Muscle of leg (tissue), 11 donors: ENCODE measurements around the gene CDC73. TPM values are rescaled to one million over a fixed set of nuclear protein-coding genes. Genes with fewer than 3 reads are reported as not detected.
"Not testable (repeated sequence)": the region's sequence is repeated elsewhere in the genome, so short reads cannot be mapped to it uniquely, and the experiment has no call there.

ENCODE experiments used
- DNase-seq: peaks from one replicate; pipeline ENCODE4 v3.0.0; 2013
- H3K27ac ChIP-seq: one replicate; pipeline ENCODE4 v1.5.1; 2013; ENCODE audit warnings: mild to moderate bottlenecking, low read length, control low read depth
- H3K27me3 ChIP-seq: one replicate; pipeline ENCODE4 v1.6.1; 2013; ENCODE audit warnings: low read length; ENCODE audit not compliant: control insufficient read depth, insufficient read depth
- H3K36me3 ChIP-seq: one replicate; pipeline ENCODE4 v1.6.1; 2013; ENCODE audit warnings: low read length; ENCODE audit not compliant: control insufficient read depth, insufficient read depth
- H3K4me1 ChIP-seq: one replicate; pipeline ENCODE4 v1.6.1; 2013; ENCODE audit warnings: low read length; ENCODE audit not compliant: control insufficient read depth, insufficient read depth
- H3K4me3 ChIP-seq: one replicate; pipeline ENCODE4 v1.5.1; 2013; ENCODE audit warnings: low read length, control low read depth
- H3K9me3 ChIP-seq: replicated peaks from 2 replicates; pipeline ENCODE4 v1.6.1; 2013; ENCODE audit warnings: low read depth, low read length; ENCODE audit not compliant: control insufficient read depth
- WGBS: methylation state at CpG from one replicate; pipeline ENCODE4 v1.1.5; 2013; ENCODE audit warnings: missing lambda C conversion rate; ENCODE audit not compliant: insufficient coverage; 5-methylcytosine and 5-hydroxymethylcytosine counted together
- polyA plus RNA-seq, 8 donors: library from polyadenylated mRNA; unstranded; fragments of 120-200 nt; gene quantifications; one replicate each; pipeline versions ENCODE4 v1.2.1 to v1.2.3, GENCODE V29; 2013; ENCODE audit warnings: inconsistent platforms in 1 of 8, low replicate concordance in 1 of 8; ENCODE audit not compliant: insufficient read length in 8 of 8, insufficient read depth in 1 of 8
- total RNA-seq: library from RNA; stranded (reverse); fragments of 120-200 nt; gene quantifications from one replicate; pipeline ENCODE4 v1.2.4, GENCODE V29; 2013

CDC73 gene
- total and polyA plus RNA-seq, 9 donors = 13.8 to 30.2 (median 25.9) TPM

- no peak for DNase-seq
- Histone ChIP-seq H3K27ac (no peak overlapping the region), H3K9me3 (peaks cover 3% of the 10 kb centered on the region), H3K27me3 (no peaks in the 10 kb centered on the region), H3K4me3 (no peak overlapping the region), H3K36me3 (peaks cover 21% of the 10 kb centered on the region), H3K4me1 (no peaks in the 10 kb centered on the region)
- 100% methylated on average over 1 of the region's 4 CpGs for WGBS
Observed at GRCh38 chr1:193213998-193214397, 92.2 kb downstream of the CDC73 start.

GRCh38 chr1:193216920-193217319, 95.1 kb downstream of the CDC73 start:
- Histone ChIP-seq H3K27me3 (no peaks in the 10 kb centered on the region), H3K9me3 (peaks cover 3% of the 10 kb centered on the region), H3K36me3 (peaks cover 20% of the 10 kb centered on the region), H3K4me1 (no peaks in the 10 kb centered on the region), H3K4me3 (no peak overlapping the region), H3K27ac (no peak overlapping the region)
- DNase-seq = peak; percentile 3
- 80% methylated on average over 1 of the region's 8 CpGs for WGBS

GRCh38 chr1:193219391-193219790, 97.6 kb downstream of the CDC73 start:
- peaks cover 17% of the 10 kb centered on the region for H3K36me3 ChIP-seq
- DNase-seq = no peak
- no CpG with 5 or more reads among the region's 4 CpGs for WGBS
- peaks cover 3% of the 10 kb centered on the region for H3K9me3 ChIP-seq
- no peaks in the 10 kb centered on the region for H3K27me3 ChIP-seq
- no peaks in the 10 kb centered on the region for H3K4me1 ChIP-seq
- no peak overlapping the region for H3K4me3 ChIP-seq
- no peak overlapping the region for H3K27ac ChIP-seq

DNA sequence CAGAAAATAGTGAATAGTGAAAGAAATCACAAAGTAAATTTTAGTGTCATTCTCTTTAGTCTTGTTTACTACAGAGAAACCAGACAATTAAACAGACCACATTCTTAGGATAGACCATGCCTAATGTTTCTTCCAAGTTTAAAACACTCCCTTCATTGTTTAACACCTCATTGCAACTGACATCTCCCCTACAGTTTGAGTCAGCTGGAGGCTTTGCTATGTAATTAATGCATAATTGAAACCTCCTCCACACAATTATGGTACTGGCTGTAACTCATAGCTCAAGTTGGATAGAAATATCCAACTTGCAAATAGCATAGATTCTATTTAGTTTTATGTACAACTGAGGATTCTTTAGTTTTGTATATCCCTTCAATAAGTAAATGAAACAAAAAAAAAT, 99.8 kb downstream of the CDC73 start:
- H3K4me1 ChIP-seq = no peaks in the 10 kb centered on the region
- H3K9me3 ChIP-seq = no peaks in the 10 kb centered on the region
- peak; percentile 15 for DNase-seq
- H3K27ac ChIP-seq = no peak overlapping the region
- no peaks in the 10 kb centered on the region for H3K27me3 ChIP-seq
- peaks cover 12% of the 10 kb centered on the region for H3K36me3 ChIP-seq
- H3K4me3 ChIP-seq = no peak overlapping the region

GRCh38 chr1:193222056-193222615, 100.3 kb downstream of the CDC73 start:
- Histone ChIP-seq H3K4me3 (no peak overlapping the region), H3K27ac (no peak overlapping the region), H3K9me3 (no peaks in the 10 kb centered on the region), H3K36me3 (peaks cover 8% of the 10 kb centered on the region), H3K4me1 (no peaks in the 10 kb centered on the region), H3K27me3 (no peaks in the 10 kb centered on the region)
- WGBS = no CpG with 5 or more reads among the region's 8 CpGs
- DNase-seq = no peak

DNA sequence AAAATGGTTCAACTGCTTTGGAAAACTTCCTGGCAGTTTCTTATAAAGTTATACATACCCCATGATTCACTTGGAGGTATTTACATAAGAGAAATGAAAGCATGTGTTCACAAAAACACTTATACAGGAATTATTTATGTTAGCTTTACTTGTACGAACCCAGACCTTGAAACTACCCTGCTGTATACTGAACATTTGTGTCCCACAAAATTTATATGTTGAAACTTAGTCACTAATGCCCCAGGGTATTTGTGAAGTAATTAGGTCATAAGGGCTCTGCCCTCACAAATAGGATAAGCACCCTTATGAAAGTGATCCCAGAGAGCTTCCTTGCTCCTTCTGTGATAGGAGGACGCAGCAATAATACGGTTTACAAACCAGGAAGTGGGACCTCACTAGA, 107.3 kb downstream of the CDC73 start:
- no CpG with 5 or more reads among the region's 3 CpGs for WGBS
- Histone ChIP-seq H3K27me3 (no peaks in the 10 kb centered on the region), H3K36me3 (peaks cover 3% of the 10 kb centered on the region), H3K4me3 (no peak overlapping the region), H3K9me3 (no peaks in the 10 kb centered on the region), H3K27ac (no peak overlapping the region), H3K4me1 (no peaks in the 10 kb centered on the region)
- no peak for DNase-seq

GRCh38 chr1:193231146-193231545, 109.3 kb downstream of the CDC73 start:
- not testable (repeated sequence) for H3K27me3 ChIP-seq, DNase-seq, H3K4me1 ChIP-seq, H3K36me3 ChIP-seq, H3K9me3 ChIP-seq, H3K4me3 ChIP-seq, H3K27ac ChIP-seq

GRCh38 chr1:193234530-193234929, 112.7 kb downstream of the CDC73 start:
- peak; percentile 51 for DNase-seq
- Histone ChIP-seq H3K27me3 (no peaks in the 10 kb centered on the region), H3K36me3 (peaks cover 8% of the 10 kb centered on the region), H3K4me1 (no peaks in the 10 kb centered on the region), H3K27ac (no peak overlapping the region), H3K4me3 (no peak overlapping the region), H3K9me3 (no peaks in the 10 kb centered on the region)
- WGBS = no CpG with 5 or more reads among the region's 1 CpG

- no peaks in the 10 kb centered on the region for H3K9me3 ChIP-seq
- H3K4me3 ChIP-seq = no peak overlapping the region
- H3K36me3 ChIP-seq = peaks cover 8% of the 10 kb centered on the region
- H3K27me3 ChIP-seq = no peaks in the 10 kb centered on the region
- no peak for DNase-seq
- no peaks in the 10 kb centered on the region for H3K4me1 ChIP-seq
- H3K27ac ChIP-seq = no peak overlapping the region
- 69% methylated on average over 15 of the region's 15 CpGs for WGBS
Observed at GRCh38 chr1:193237381-193237978, 115.6 kb downstream of the CDC73 start.

DNA sequence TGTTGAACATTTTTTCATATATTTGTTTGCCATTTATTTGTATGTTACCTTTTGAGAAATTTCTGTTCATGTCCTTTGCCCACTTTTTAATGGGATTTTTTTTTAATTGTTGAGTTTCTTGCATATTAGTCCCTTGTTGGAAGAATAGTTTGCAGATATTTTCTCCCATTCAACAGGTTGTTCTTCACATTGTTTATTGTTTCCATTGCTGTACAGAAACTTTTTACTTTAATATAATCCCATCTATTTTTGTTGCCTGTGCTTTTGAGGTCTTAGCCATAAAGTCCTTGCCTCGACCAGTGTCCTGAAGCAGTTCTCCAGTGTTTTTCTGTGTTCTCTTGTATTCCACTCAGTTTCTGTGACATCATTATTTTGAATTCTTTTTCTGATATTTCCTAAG, 118.8 kb downstream of the CDC73 start:
- Histone ChIP-seq H3K4me3 (no peak overlapping the region), H3K27me3 (no peaks in the 10 kb centered on the region), H3K36me3 (peaks cover 5% of the 10 kb centered on the region), H3K9me3 (no peaks in the 10 kb centered on the region), H3K4me1 (no peaks in the 10 kb centered on the region), H3K27ac (no peak overlapping the region)
- no peak for DNase-seq
- no CpG with 5 or more reads among the region's 1 CpG for WGBS
